ENCODE measurements around the gene GPR180.

- TF ChIP-seq CTCF (conservative IDR thresholded peaks at IDR 0.05; ENCODE audit: low read depth in 2 of 2) (no peak), CREB1 (CRISPR knock-in tag; IDR thresholded peaks at IDR 0.05; ENCODE audit: low read depth) (no peak), EZH2 (IDR thresholded peaks at IDR 0.05; ENCODE audit: low read depth, unreplicated experiment) (no peak), NANOG (IDR thresholded peaks at IDR 0.05; ENCODE audit: borderline replicate concordance) (no peak), JUNB (IDR thresholded peaks at IDR 0.05; ENCODE audit: unreplicated experiment) (no peak), POLR2AphosphoS5 (IDR thresholded peaks at IDR 0.05; ENCODE audit: low read depth) (no peak), REST (IDR thresholded peaks at IDR 0.05; ENCODE audit: unreplicated experiment) (no peak), ETS1 (IDR thresholded peaks at IDR 0.05) (no peak), STAT1 (IDR thresholded peaks at IDR 0.05; ENCODE audit: unreplicated experiment) (no peak)
Measured at GRCh38 chr13:94630858-94631257, 29.2 kb downstream of the GPR180 start.
